HepG2 (cell line): ENCODE results near the gene RAB24. TPM values are rescaled to one million over a fixed set of nuclear protein-coding genes. Genes with fewer than 3 reads are reported as not detected.

ENCODE experiments used
- ATAC-seq: fragments of 200-7000 bp; cut with Tn5 transposase; 3 replicates; pipeline ENCODE4 v1.9.1; 2020; ENCODE audit warnings: mild to moderate bottlenecking, moderate library complexity
- BruUV-seq: library from RNA; stranded (reverse); fragments of 400-500 nt; replicated peaks from 2 replicates; lab custom pipeline; 2021; lab: Mats Ljungman, UMichigan
- CTCF ChIA-PET: fragments of 300-600 bp; formaldehyde crosslinking; extraction: SDS; loops from one replicate; lab custom pipeline; 2021; ENCODE audit warnings: low total read pairs, inconsistent platforms, low intra/inter-chr PET ratio; lab: Yijun Ruan, JAX
- POLR2A ChIA-PET: fragments of 350-600 bp; sonication (Branson Sonifier 250); formaldehyde crosslinking; loops from one replicate; lab custom pipeline; 2020; ENCODE audit warnings: antibody characterized with exemption, inconsistent platforms; lab: Yijun Ruan, JAX
- DNase-seq: peaks from one replicate; pipeline ENCODE4 v3.0.0-alpha.2; 2015; ENCODE audit warnings: low spot score
- FAIRE-seq: peaks from 3 replicates; lab custom pipeline; 2011; peaks lifted over from hg19 to GRCh38; lab: Jason Lieb, UNC
- H2AFZ ChIP-seq: one replicate; pipeline ENCODE4 v1.6.1; 2011; ENCODE audit warnings: low read length, inconsistent platforms
- H3K27ac ChIP-seq: fragments of 300-600 bp; 3 replicates; pipeline ENCODE4 v1.8.0; 2011; ENCODE audit warnings: mixed run types, mild to moderate bottlenecking, mixed read lengths, low read length, inconsistent platforms; ENCODE audit not compliant: insufficient read depth; ENCODE audit errors: extremely low read length
- H3K27me3 ChIP-seq, 2 experiments: fragments of 200-600 bp in 1 of 2; 2 replicates in 1 of 2; 3 replicates in 1 of 2; pipeline versions ENCODE4 v1.6.0 to v1.8.0; 2011; ENCODE audit warnings: low read length in 2 of 2, mild to moderate bottlenecking in 2 of 2, moderate library complexity in 2 of 2, inconsistent platforms in 1 of 2; ENCODE audit not compliant: insufficient read depth in 2 of 2, control insufficient read depth in 1 of 2
- H3K36me3 ChIP-seq, 2 experiments: fragments of 200-600 bp in 1 of 2; replicated peaks in 1 of 2; 2 replicates in 1 of 2; 3 replicates in 1 of 2; pipeline versions ENCODE4 v1.5.1 to v1.8.0; 2011; ENCODE audit warnings: low read length in 2 of 2, inconsistent platforms in 1 of 2; ENCODE audit not compliant: insufficient read depth in 2 of 2, control insufficient read depth in 1 of 2
- H3K4me1 ChIP-seq: 2 replicates; pipeline ENCODE4 v1.5.1; 2012; ENCODE audit warnings: low read length, inconsistent platforms; ENCODE audit not compliant: insufficient read depth
- H3K4me2 ChIP-seq: 2 replicates; pipeline ENCODE4 v1.6.0; 2011; ENCODE audit warnings: low read depth, low read length, inconsistent platforms
- H3K4me3 ChIP-seq, 3 experiments: fragments of 200-600 bp in 1 of 3; sonication (generic), shearing (Covaris generic) in 1 of 3; replicated peaks in 1 of 3; 2 replicates each; pipeline ENCODE4 v1.5.1; 2011 to 2016; ENCODE audit warnings: low read length in 3 of 3, inconsistent platforms in 2 of 3, low read depth in 2 of 3, mild to moderate bottlenecking in 2 of 3, control low read depth in 1 of 3, mixed read lengths in 1 of 3; ENCODE audit not compliant: insufficient read depth in 1 of 3
- H3K79me2 ChIP-seq: one replicate; pipeline ENCODE4 v1.6.1; 2011; ENCODE audit warnings: low read length, inconsistent platforms; ENCODE audit not compliant: insufficient read depth
- H3K9ac ChIP-seq: 2 replicates; pipeline ENCODE4 v1.6.0; 2011; ENCODE audit warnings: mild to moderate bottlenecking, low read depth, low read length, inconsistent platforms; ENCODE audit not compliant: insufficient read depth
- H3K9me3 ChIP-seq: 2 replicates; pipeline ENCODE4 v1.5.1; 2012; ENCODE audit warnings: mild to moderate bottlenecking, low read length
- H4K20me1 ChIP-seq: 2 replicates; pipeline ENCODE4 v1.6.0; 2011; ENCODE audit warnings: inconsistent platforms, mild to moderate bottlenecking, low read length, moderate library complexity; ENCODE audit not compliant: insufficient read depth
- ARID3A ChIP-seq: IDR thresholded peaks from 2 replicates; pipeline ENCODE4 v1.6.1; 2012; ENCODE audit warnings: low read depth, low read length, improper control_type of control experiment
- BHLHE40 ChIP-seq: IDR thresholded peaks from 2 replicates; pipeline ENCODE4 v1.6.1; 2011; ENCODE audit warnings: low read length, improper control_type of control experiment
- FOXP1 ChIP-seq, 2 experiments: fragments of 450-650 bp in 1 of 2; IDR thresholded peaks; 2 replicates each; pipeline ENCODE4 v1.6.1; 2017 to 2018; ENCODE audit warnings: antibody characterized with exemption in 1 of 2
- REL ChIP-seq: sonication (generic); formaldehyde crosslinking; conservative IDR thresholded peaks from 2 replicates; pipeline ENCODE4 v1.8.0; 2022; ENCODE audit warnings: mild to moderate bottlenecking, missing genetic modification reagents, moderate library complexity
- SP5 ChIP-seq: IDR thresholded peaks from 2 replicates; pipeline ENCODE4 v1.6.1; 2016; ENCODE audit warnings: low read depth, borderline replicate concordance
- ZBTB21 ChIP-seq: sonication (generic); formaldehyde crosslinking; IDR thresholded peaks from 2 replicates; pipeline ENCODE4 v1.4.0; 2020; ENCODE audit warnings: missing genetic modification reagents
- ZBTB43 ChIP-seq: sonication (generic); formaldehyde crosslinking; conservative IDR thresholded peaks from 2 replicates; pipeline ENCODE4 v1.4.0; 2020; ENCODE audit warnings: missing genetic modification reagents
- ZBTB46 ChIP-seq: sonication (generic); formaldehyde crosslinking; IDR thresholded peaks from 2 replicates; pipeline ENCODE4 v1.4.0; 2020; ENCODE audit warnings: mild to moderate bottlenecking, missing genetic modification reagents, borderline replicate concordance
- ZNF710 ChIP-seq: sonication (generic); formaldehyde crosslinking; IDR thresholded peaks from 2 replicates; pipeline ENCODE4 v1.5.0; 2020; ENCODE audit warnings: mild to moderate bottlenecking, missing genetic modification reagents, borderline replicate concordance
- ZUFSP ChIP-seq: sonication (generic); formaldehyde crosslinking; IDR thresholded peaks from 2 replicates; pipeline ENCODE4 v1.9.0; 2021; ENCODE audit warnings: missing genetic modification reagents, mild to moderate bottlenecking, borderline replicate concordance
- WGBS: methylation state at CpG from one replicate; pipeline ENCODE4 v1.1.6; 2017; ENCODE audit warnings: low lambda C conversion rate; 5-methylcytosine and 5-hydroxymethylcytosine counted together
- in situ Hi-C: cut with HindIII; loops from 2 replicates; pipeline ENCODE4 v1.10.0; 2017; ENCODE audit warnings: low pct_unique_long_range_greater_than_20kb; ENCODE audit not compliant: extremely low pct_ligation_motif_present
- intact Hi-C: fragments of 100-400 bp; cut with micrococcal nuclease; formaldehyde crosslinking; loops from one replicate; pipeline ENCODE4 v1.10.0; 2022; ENCODE audit not compliant: unreplicated experiment
- polyA plus RNA-seq, 8 experiments: library from polyadenylated mRNA; depleted of rRNA in 3 of 8; stranded (reverse) in 7 of 8; unstranded in 1 of 8; fragments of >200 nt; fragmentation: Illumina TruSeq in 4 of 8; extraction: Trizol in 4 of 8; gene quantifications; 2 replicates each; pipeline versions ENCODE4 v1.2.1 to v1.2.3, GENCODE V29; 2011 to 2016; ENCODE audit warnings: low read depth in 4 of 8, missing spikeins in 1 of 8, mixed read lengths in 1 of 8; ENCODE audit not compliant: insufficient read depth in 1 of 8
- total RNA-seq, 5 experiments: library from RNA; depleted of rRNA; stranded (reverse); fragments of >200 nt; fragmentation: Illumina TruSeq; extraction: Trizol; gene quantifications; 2 replicates each; pipeline ENCODE4 v1.2.3, GENCODE V29; 2016; ENCODE audit warnings: low read depth in 1 of 5

RAB24 gene
- total and polyA plus RNA-seq, 2 of the 13 experiments (the other 11 are each of a cell fraction or from before 2014, with no cell fraction given): 22.9 to 63.7 TPM

GRCh38 chr5:177271113-177271512 lies 32.4 kb downstream of the RAB24 start:
- DNase-seq: no peak
- H3K4me3 ChIP-seq: no peak overlapping the region
- no peak overlapping the region for H3K9ac ChIP-seq
- no peak for TF ChIP-seq ZBTB43 (CRISPR knock-in tag)
- no peak for TF ChIP-seq SP5 (CRISPR knock-in tag)
- TF ChIP-seq ZBTB46 (CRISPR knock-in tag): no peak
- no peak for TF ChIP-seq ZUFSP (CRISPR knock-in tag)
- no peak for TF ChIP-seq FOXP1 (IDR thresholded peaks at IDR 0.05)
- TF ChIP-seq FOXP1 (CRISPR knock-in tag; IDR thresholded peaks at IDR 0.05): no peak
- TF ChIP-seq ZNF710 (CRISPR knock-in tag): no peak
- TF ChIP-seq BHLHE40: no peak
- no peak for TF ChIP-seq ZBTB21 (CRISPR knock-in tag)
- no peak for TF ChIP-seq REL (CRISPR knock-in tag)
- no peak for TF ChIP-seq ARID3A
- H3K9me3 ChIP-seq: no peaks in the 10 kb centered on the region
- no peaks in the 10 kb centered on the region for H4K20me1 ChIP-seq
- no peak overlapping the region for H2AFZ ChIP-seq
- peaks cover 0 to 4% of the 10 kb centered on the region in 2 experiments; a peak in 2 of 5 replicates for H3K27me3 ChIP-seq
- no peaks in the 10 kb centered on the region for H3K4me1 ChIP-seq
- intact Hi-C loops (no loop called here), in situ Hi-C loops (no loop called here)
- 17% methylated on average over 4 of the region's 4 CpGs for WGBS
- no peak for FAIRE-seq
- H3K79me2 ChIP-seq: no peaks in the 10 kb centered on the region
- no peak for ATAC-seq
- no peak overlapping the region for H3K4me2 ChIP-seq
- H3K27ac ChIP-seq: no peak overlapping the region
- ChIA-PET POLR2A (no interaction called here), CTCF (no interaction called here)
- H3K36me3 ChIP-seq: no peaks in the 10 kb centered on the region
- BruUV-seq: no TSS peak
